HEK293T (cell line): Measurements from ENCODE around the gene WSB1.

Source experiments
- ARNT ChIP-seq: fragments of 450-650 bp; IDR thresholded peaks from 2 replicates; pipeline ENCODE4 v1.6.1; 2017; ENCODE audit warnings: mild to moderate bottlenecking
- BHLHE40 ChIP-seq: fragments of 450-650 bp; IDR thresholded peaks from 2 replicates; pipeline ENCODE4 v1.6.1; 2016; ENCODE audit warnings: mild to moderate bottlenecking, moderate library complexity, borderline replicate concordance
- FOXA1 ChIP-seq: fragments of 450-650 bp; IDR thresholded peaks from 2 replicates; pipeline ENCODE4 v1.6.1; 2016; ENCODE audit warnings: mild to moderate bottlenecking
- FOXK2 ChIP-seq: fragments of 450-650 bp; IDR thresholded peaks from 2 replicates; pipeline ENCODE4 v1.6.1; 2016; ENCODE audit warnings: mild to moderate bottlenecking
- FOXM1 ChIP-seq: fragments of 450-650 bp; IDR thresholded peaks from 2 replicates; pipeline ENCODE4 v1.6.1; 2017; ENCODE audit warnings: mild to moderate bottlenecking, borderline replicate concordance
- HDGF ChIP-seq: fragments of 450-650 bp; IDR thresholded peaks from 2 replicates; pipeline ENCODE4 v1.6.1; 2017; ENCODE audit warnings: antibody characterized with exemption, borderline replicate concordance
- NFRKB ChIP-seq: fragments of 450-650 bp; IDR thresholded peaks from 2 replicates; pipeline ENCODE4 v1.6.1; 2016; ENCODE audit warnings: mild to moderate bottlenecking, moderate library complexity
- SP1 ChIP-seq: fragments of 450-650 bp; IDR thresholded peaks from 2 replicates; pipeline ENCODE4 v1.6.1; 2017
- ZNF384 ChIP-seq: fragments of 450-650 bp; IDR thresholded peaks from 2 replicates; pipeline ENCODE4 v1.6.1; 2016

GRCh38 chr17:27324771-27325339 lies 30.9 kb downstream of the WSB1 start:
- TF ChIP-seq HDGF (no peak), SP1 (no peak), FOXA1 (no peak), FOXK2 (no peak), NFRKB (no peak), ARNT (no peak), ZNF384 (no peak), FOXM1 (no peak), BHLHE40 (no peak)
